T-helper 1 cell treated with Interleukin-12 subunit alpha and Interleukin-12 subunit beta and Interleukin-4 antibody, amounts not matched to agents 30 ng/mL and 1 ng/mL, for 36 hours (primary cell): ENCODE data around the gene MALT1. TPM values are rescaled to one million over a fixed set of nuclear protein-coding genes. Genes with fewer than 3 reads are reported as not detected.

Source experiments
- intact Hi-C: fragments of 100-400 bp; cut with micrococcal nuclease; formaldehyde crosslinking; loops from one replicate; pipeline ENCODE4 v1.15.1; 2024
- total RNA-seq: library from RNA; stranded (reverse); gene quantifications from 2 replicates; pipeline ENCODE4 v1.2.3, GENCODE V29; 2022

The MALT1 gene
- total RNA-seq, 1 donor from 2014 or later, result 49.8 TPM

- intact Hi-C loops, result no loop called here
Measured at GRCh38 chr18:58793361-58793760, 122.1 kb downstream of the MALT1 start.

- intact Hi-C loops, result no loop called here
Measured at GRCh38 chr18:58796220-58796619, 125.0 kb downstream of the MALT1 start.

- intact Hi-C loops, result no loop called here
Measured at GRCh38 chr18:58800582-58800981, 129.3 kb downstream of the MALT1 start.

- intact Hi-C loops, result no loop called here
Measured at GRCh38 chr18:58802959-58803358, 131.7 kb downstream of the MALT1 start.

GRCh38 chr18:58803978-58804377 is 132.7 kb downstream of the MALT1 start:
- intact Hi-C loops, result no loop called here

Other genes with a start within 250 kb of the MALT1 start
- 0.05 and 0.07 TPM in 2 replicates for gene ALPK2, start 42.4 kb upstream of the MALT1 start, total RNA-seq
- 0.93 and 0.96 TPM in 2 replicates for gene ZNF532, start 193.4 kb downstream of the MALT1 start, total RNA-seq